Activated gamma-delta T cell (primary cell): ENCODE measurements around the gene CLN6.
"Not testable (repeated sequence)": the region's sequence is repeated elsewhere in the genome, so short reads cannot be mapped to it uniquely, and the experiment has no call there.

ENCODE experiments used
- DNase-seq: peaks from one replicate; lab custom pipeline; 2025; lab: John Stamatoyannopoulos, UW

The CLN6 gene

DNA sequence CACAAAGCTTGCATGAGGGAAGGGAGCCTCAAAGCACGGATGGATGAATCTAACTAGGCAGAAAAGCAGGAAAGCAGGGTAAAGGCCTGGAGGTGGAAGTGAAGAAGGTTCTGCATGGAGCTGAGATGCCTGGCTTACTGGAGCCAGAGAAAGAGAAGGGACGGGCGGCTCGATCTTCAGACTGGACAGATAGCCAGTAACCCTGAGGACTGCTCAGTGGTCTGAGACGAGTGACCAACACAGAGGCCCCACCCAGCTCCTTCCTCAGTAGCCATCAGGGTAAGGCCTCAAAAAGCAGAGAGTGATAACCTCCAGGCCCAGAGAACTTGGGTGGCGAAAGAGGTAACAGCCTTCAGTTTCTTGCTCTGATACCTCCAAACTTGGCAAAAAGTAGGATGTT lies 6.4 kb downstream of the CLN6 start:
- DNase-seq, result no peak

DNA sequence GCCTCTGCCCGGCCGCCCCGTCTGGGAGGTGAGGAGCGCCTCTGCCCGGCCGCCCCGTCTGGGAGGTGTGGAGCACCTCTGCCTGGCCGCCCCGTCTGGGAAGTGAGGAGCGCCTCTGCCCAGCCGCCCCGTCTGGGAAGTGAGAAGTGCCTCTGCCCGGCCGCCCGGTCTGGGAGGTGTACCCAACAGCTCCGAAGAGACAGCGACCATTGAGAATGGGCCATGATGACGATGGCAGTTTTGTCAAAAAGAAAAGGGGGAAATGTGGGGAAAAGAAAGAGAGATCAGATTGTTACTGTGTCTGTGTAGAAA lies 7.1 kb downstream of the CLN6 start:
- DNase-seq, result not testable (repeated sequence)

DNA sequence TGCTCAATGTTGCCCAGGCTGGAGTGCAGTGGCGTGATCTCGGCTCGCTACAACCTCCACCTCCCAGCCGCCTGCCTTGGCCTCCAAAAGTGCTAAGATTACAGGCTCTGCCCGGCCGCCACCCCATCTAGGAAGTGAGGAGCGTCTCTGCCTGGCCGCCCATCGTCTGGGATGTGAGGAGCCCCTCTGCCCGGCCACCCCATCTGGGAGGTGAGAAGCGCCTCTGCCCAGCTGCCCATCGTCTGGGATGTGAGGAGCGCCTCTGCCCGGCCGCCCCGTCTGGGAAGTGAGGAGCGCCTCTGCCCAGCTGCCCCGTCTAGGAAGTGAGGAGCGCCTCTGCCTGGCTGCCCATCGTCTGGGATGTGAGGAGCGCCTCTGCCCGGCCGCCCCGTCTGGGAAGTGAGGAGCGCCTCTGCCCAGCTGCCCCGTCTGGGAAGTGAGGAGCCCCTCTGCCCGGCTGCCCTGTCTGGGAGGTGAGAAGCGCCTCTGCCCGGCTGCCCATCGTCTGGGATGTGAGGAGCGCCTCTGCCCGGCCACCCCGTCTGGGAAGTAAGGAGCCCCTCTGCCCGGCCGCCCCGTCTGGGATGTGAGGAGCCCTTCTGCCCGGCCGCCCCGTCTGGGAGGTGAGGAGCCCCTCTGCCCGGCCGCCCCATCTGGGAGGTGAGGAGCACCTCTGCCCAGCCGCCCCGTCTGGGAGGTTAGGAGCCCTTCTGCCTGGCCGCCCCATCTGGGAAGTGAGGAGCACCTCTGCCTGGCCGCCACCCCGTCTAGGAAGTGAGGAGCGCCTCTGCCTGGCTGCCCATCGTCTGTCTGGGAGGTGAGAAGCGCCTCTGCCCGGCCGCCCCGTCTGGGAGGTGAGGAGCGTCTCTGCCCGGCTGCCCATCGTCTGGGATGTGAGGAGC lies 7.7 kb downstream of the CLN6 start:
- not testable (repeated sequence) for DNase-seq

DNA sequence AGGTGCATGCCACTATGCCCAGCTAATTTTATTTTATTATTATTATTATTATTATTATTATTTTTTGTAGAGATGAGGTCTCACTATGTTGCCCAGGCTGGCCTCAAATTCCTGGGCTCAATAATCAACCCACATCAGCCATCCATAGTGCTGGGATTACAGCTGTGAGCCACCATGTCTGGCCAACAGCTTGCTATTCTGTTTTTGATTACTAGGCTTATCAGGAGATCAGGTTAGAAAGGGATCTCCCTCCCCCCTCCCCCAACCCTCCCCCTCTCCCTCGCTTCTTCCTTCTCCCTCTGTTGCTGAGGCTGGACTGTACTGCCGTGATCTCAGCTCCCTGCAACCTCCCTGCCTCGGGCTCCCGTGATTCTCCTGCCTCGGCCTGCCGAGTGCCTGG lies 8.6 kb downstream of the CLN6 start:
- no peak for DNase-seq

DNA sequence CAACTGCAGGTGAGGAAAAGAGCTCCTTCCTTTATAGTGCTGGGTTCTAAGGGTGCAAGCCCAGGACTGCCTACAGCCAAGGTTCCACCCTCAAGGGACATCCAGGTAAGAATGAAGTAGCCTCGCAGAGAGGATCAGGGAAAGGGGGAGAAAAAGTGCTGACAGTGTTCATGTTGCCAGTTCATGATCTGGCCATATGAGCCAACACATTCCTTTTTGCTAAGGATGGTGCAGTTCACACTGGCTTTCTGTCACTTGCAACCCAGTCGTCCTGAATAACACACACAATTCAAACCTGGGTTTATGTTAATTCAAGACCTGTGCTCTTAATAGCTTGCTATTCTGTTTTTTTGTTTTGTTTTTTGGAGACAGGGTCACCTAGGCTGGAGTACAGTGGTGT lies 9.0 kb downstream of the CLN6 start:
- no peak for DNase-seq

DNA sequence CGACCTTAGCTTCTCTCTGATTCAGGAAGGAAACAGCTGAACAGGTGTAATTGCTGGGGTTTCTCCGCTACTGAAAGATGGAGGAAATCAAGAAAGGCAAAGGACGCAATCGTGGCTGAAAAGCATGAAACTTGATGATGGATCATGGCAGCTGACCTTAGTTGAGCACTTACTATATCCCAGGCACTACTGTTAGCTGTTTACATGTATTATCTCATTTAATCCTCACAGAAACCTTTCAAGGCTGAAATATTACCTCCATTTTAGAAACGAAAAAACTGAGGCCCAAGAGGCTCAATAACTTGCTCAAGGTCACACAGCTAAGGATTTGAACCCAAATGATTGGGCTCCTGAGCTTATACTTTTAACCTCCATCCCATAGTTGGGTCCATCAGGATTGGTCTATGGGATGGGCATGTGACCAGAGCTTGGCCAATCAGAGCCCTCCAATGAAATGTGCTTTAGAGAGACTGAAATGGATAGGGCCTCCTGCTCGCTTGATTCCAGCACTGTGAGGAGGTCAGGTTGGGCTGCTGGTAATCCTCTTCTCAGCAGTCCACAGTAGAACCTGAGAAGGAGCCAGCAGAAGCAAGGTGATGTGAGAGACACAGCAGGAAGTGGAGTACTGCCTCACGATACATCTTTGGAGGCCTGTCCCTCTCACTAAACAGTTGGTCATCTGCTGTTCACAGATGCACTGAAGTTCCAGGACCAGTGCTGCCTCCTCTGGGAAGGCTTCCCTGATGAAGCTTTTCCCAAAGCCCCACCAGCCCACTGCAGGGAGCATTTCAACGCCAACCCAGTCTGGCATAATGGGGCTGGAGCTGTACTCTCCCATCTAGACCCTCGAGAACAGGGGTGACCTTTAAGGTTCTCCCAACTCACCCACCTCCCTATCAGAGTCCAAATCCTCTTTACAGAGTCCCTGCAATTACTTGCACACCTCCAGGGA lies 10.4 kb downstream of the CLN6 start:
- no peak for DNase-seq

DNA sequence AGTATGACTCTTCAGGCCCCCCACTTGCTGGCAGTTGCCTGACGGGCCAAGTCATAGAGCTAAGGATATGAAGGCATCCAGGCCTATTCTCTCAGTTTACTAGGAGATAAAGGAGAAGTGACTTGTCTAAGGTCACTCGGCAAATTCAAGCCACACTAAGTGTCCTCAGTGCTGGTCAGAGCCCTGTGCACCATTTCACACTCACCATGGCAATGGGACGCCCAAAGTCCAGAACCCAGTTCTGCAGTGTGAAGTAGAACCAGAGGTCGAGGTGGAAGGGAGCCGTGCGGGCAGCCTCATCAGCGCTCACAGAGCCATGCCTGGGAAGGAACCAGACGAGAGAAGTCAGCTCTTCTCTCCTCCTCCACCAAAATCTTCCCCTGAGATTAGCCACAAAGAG lies 11.2 kb downstream of the CLN6 start:
- no peak for DNase-seq

DNA sequence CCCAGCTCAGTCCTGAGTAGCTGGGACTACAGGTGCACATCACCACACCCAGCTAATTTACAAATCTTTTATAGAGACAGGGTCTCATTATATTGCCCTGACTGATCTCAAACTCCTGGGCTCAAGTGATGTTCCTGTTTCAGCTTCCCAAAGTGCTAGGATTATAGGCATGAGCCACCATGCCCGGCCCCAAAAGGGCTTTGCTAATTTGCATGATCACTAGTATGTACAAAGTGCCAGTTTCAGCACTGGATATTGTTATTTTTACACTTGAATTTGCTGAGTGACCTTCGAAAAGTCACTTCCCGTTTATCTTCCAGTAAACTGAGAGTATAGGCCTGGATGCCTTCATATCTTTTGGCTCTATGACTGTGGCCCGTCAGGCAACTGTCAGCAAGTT lies 12.2 kb downstream of the CLN6 start:
- DNase-seq, result no peak

DNA sequence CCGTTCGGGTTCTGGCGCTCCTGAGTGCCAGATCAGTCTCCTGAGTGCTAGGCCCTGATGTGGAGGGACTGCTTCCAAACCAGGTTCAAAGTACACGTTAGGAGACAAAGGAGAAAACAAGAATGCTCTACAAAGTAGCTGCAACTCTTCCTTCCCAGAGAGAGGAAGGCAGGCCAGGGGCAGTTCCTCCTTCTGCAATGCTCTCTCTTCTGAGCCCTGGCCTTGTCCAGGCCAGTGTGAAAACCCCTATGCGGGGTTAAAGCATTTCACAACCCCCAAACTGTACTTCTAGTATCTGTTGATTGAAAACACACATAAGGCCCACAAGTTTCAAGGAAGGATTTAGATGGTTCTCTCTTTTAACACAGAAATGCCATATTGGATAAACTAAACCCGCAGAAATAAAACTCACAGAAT lies 14.7 kb downstream of the CLN6 start:
- no peak for DNase-seq

DNA sequence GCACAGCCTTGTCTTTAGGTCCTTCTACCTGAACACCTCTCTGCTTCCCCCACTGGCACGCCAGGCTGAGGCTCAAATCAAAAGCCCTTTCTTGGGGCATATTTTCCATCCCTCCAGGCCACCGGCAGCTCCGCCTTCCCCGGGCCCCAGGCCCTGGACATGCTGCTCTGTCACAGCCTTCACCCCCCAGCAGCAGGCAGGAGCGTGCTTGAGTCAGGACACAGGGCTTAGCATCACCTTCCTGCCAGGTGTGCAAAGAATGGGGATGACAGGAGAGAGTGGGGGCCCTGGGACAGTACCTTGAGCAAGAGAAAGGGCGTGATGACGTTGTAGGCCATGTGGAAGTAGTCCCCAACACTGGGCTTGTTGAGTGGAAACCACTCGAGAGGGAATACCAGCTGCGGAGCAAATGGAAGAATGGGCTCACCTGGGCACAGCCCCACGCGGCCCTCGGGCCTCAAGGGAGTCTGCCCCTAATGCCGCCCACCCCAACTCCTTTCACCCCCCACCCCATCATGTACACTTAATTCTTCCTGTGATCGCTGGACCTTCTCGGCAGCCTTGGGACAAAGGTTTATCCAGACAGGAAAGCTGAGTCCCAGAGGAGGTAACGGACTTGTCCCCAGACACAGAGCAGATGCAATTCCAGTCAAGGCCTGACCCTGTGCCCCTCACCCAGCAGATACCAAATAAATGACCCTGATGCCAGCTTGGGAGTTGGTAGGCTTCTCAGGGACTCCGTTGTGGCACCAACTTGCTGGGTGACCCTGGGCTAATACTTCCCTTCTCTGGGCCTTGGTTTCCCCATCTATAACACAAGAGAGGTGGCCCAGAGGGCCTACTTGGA lies 15.3 kb downstream of the CLN6 start:
- no peak for DNase-seq

DNA sequence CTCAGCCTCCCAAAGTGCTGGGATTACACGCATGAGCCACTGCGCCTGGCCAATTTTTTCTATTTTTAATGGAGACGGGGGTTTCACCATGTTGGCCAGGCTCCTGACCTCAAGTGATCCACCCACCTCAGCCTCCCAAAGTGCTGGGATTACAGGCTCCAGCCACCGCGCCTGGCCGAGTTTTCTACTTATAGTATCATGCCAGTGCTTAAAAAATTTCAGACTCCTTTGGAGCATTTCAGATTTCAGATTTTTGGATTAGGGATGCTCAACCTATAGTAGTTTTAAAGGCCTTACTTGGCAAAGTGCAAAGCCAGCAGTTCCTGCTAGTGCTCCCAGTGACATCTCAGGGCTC lies 16.1 kb downstream of the CLN6 start:
- DNase-seq, result not testable (repeated sequence)

DNA sequence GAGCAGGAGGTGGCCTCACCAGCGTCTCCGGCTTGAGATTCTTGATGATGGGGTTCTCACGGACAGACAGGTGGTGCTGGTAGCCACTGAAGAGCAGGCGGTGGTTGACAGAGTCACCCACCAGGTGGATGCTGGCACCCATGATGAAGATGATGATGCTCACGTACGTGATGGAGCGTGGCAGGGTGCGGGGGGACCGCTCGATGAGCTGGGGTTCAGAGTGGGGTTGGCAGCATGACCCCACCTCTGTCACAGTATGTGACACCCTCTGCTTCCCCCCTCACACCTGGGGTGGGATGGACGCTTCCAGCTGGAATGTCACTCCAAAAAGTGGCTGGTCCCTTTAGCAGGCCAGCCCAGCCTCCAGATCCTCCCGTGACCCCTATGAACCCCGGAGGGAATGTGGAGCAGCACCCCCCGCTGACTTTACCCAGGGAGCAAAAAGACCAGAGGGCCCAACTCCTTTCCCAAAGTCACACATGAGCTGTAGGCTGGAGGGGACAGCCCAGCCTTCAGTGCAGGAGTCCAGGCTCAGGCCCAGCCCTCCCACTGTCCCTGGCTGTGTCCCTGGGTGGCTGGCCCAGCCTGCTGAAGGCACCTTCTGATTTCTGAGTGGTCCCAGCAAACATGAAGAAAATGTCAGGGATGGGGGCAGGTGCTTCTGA lies 17.7 kb downstream of the CLN6 start:
- no peak for DNase-seq

DNA sequence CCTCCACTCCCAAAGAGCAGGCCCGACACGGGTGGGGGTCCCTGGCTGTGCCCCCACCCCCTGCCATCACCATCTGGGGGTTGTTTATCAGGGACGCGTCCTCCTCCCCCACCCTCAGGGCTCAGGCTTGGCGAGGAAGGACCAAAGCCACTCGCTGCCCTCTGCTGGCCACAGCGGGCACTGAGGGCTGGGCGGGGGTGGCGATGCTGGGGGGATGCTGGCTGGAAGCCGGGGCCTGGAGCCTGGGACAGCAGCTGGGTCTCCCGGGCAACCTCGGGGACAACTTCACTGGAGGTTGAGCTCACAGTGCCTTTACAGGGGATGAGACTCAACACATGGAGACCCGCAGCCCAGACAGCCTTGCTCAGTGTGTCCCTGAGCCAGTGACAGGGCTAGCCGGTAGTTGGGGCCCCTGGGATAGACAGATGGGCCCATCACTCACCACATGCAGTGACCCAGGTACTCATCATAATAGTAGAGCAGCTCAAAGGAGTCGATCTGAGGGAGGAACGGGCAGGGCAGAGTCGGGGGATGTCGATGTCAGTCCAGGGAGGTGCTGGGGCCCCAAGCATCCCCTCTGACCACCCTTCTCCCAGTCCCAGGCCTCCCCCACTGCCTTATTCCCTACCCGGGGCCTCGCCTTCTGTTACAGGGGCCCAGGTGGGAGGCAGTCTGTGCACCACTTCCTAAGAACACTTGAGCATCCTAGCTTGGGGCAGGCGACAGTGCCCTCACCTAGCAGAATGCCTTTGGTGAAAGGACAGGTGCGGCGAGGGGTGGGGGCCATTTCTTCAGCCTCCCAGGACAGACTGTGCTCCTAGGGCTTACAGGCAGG lies 18.5 kb downstream of the CLN6 start:
- DNase-seq, result peak; percentile 20

DNA sequence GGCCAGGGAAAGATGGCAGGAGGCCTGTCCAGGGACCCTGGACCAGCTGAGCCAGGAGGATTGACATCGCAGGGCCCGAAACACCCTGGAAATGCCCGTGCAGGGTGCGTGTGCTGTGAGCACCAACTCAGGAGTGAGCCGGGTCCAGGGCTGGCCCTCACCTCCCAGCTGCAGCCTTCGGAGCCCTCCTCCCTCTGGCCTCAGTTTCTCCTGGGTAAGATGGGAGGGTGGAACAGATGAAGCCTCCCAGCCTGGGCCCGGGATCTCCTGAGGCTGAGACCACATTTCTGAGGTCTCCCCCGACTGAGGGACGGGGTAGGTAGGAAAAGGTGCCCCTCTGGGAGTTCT lies 19.1 kb downstream of the CLN6 start:
- DNase-seq, result no peak

DNA sequence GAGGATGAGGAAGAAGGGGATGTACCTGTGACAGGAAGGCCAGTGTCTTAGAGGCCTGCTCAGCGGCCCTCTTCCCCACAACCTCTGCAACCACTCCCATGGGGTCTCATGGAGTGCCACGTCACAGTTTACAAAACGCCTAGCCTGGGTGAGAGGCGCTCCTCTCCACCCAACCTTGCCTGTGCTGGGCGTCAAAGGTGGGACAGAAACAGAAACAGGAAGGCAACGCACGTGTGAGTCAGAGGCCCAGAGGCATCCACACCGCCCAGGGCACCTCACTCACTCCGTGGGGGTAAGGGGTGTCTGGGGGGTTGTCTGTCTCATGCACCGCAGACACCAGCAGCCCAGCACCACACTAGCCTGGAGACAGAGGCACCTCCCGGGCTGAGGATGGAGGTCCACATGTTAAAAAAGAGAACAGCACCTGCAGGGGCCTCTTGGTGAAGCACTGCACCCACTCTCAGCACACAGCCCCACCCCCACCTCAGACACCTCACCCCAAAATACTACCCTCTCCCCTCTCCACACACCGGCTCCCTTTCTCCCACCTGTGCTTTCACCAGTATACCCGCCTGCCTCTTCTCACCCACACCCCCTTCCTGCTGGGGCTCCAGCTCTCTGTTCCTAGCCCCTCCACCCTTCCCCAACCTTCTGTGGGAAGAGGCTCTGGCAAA lies 19.7 kb downstream of the CLN6 start:
- no peak for DNase-seq

DNA sequence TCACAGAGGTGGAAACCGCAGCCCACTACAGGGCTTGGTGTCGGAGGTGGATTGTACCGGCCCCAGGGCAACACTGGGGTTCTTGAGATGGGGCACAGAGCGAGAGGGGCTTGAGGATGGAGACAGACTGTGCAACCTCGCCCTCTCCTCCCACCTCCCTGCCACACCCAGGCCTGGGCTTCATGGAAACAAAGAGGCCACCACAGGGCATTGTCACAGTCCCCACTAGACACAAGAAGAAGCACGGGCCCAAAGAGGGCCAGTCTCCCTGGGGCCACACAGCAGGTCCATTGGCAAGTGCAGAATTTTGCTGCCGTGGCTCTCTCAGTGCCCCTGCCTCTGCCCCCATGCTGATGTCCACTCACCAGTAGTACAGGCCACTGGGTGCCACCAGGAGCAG lies 20.3 kb downstream of the CLN6 start:
- no peak for DNase-seq

DNA sequence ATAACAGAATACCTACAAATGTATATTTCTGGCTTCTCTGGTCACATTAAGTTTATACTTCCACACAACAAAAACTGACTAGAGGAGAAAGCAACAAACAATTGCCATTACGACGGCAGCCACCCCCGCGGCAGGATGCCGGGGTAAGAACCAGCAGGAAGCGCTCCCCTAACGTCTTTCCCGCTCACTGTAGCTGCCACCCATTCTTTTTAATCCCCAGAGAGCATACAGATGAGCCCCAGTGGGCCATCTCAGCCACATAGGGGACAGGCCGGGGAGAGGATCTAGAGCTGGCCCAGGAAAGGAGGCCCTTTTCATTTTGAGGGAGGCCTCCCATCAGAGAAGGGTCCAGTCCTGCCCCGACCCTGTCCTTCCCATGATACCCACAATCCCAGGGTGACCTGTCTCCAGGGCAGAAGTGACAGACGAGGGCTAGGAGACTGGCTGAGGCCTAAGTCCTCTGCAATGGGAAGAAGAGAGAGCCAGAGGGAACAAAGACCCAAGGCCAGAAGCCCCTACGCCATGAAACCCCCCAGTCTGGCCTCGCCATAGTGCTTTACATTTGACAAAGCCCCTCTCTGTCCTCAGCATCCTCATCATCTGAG lies 20.8 kb downstream of the CLN6 start:
- DNase-seq, result no peak

DNA sequence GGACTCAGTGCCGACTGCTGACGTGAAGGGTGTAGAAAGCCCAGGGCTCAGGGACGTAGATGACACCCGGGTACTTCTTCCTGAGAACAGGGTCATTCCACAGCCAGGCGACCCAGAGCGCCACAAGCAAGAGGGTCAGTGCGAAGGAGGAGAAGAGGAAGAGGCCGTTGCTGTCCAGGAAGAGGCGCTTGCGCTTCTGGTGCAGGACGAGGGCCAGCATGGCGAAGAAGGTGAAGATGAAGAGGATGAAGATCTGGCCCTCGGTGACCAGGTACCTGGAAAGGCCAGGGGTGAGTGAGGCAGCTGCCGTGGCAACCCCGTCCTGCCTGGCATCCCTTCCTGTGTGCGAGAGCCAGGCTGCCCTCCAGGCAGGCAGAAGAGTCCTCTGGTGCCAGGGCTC lies 21.4 kb downstream of the CLN6 start:
- no peak for DNase-seq

DNA sequence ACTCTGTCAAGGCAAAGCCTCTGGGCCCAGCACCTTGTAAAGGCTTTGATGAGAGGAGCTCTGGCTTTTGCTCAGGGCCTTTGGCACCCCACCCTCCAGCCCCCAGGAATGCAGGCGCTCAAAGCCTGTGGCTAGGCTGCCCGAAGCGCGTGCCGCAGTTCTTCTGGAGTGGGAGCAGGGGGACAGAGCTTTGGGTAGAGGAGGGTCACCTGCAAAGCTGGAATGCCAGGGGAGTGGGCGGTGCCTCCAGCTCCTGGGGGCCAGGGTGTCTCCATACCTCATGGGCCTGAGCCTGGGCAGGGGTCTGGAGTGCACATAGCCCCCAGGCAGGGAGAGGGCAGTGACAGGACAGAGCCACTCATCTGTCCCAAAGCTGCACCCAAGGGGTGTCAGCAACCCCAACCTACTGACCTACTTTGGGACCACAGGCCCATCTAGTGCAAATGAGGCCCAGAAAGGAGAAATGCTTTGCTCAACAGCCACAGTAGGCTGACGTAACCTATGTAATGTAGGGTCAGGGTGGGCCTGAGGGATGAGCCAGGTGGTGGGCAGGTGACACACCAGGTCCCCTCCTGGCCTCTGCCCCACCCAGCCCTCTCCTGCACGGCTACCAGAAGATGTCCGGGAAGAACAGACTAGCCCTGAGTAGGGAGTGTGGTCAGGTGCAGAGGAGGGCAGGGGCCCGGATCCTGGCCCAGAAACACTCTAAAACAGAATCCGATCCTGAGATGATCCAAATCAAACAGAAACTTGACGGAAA lies 22.2 kb downstream of the CLN6 start:
- no peak for DNase-seq
